AG04450 (cell line): Measurements from ENCODE around the gene RTP5. TPM values are rescaled to one million over a fixed set of nuclear protein-coding genes. Genes with fewer than 3 reads are reported as not detected.

Source experiments
- CTCF ChIA-PET: fragments of 300-600, 350-600 bp; formaldehyde crosslinking; extraction: SDS; loops from one replicate; lab custom pipeline; 2022; ENCODE audit warnings: antibody characterized with exemption, inconsistent platforms; lab: Charles Lee
- POLR2A ChIA-PET: fragments of 350-600 bp; formaldehyde crosslinking; extraction: SDS; loops from one replicate; lab custom pipeline; 2021; ENCODE audit warnings: antibody characterized with exemption, inconsistent platforms; lab: Yijun Ruan, JAX
- DNase-seq: peaks from one replicate; pipeline ENCODE4 v3.0.0-alpha.2; 2011; ENCODE audit warnings: low read depth, low spot score
- H3K27ac ChIP-seq: one replicate; pipeline ENCODE4 v1.5.1; 2012; ENCODE audit warnings: low read depth, low read length, control low read depth
- H3K27me3 ChIP-seq: one replicate; pipeline ENCODE4 v1.6.0; 2012; ENCODE audit warnings: low read length; ENCODE audit not compliant: control insufficient read depth, insufficient read depth
- H3K4me3 ChIP-seq: 2 replicates; pipeline ENCODE4 v1.5.1; 2011; ENCODE audit warnings: mild to moderate bottlenecking, low read depth, low read length, control low read depth
- H3K9me3 ChIP-seq: 2 replicates; pipeline ENCODE4 v1.5.1; 2012; ENCODE audit warnings: low read length; ENCODE audit not compliant: control insufficient read depth, insufficient read depth
- polyA plus RNA-seq: library from polyadenylated mRNA; depleted of rRNA; stranded (reverse); fragments of >200 nt; gene quantifications from 2 replicates; pipeline ENCODE4 v1.2.3, GENCODE V29; 2011
- TF ChIP-seq, protein P1 (sequence below): IDR thresholded peaks from 2 replicates; pipeline ENCODE4 v1.5.1; 2011; ENCODE audit warnings: low read depth, low read length, control low read depth, inconsistent platforms

The RTP5 gene
- polyA plus RNA-seq, 1 experiment, result not detected

DNA sequence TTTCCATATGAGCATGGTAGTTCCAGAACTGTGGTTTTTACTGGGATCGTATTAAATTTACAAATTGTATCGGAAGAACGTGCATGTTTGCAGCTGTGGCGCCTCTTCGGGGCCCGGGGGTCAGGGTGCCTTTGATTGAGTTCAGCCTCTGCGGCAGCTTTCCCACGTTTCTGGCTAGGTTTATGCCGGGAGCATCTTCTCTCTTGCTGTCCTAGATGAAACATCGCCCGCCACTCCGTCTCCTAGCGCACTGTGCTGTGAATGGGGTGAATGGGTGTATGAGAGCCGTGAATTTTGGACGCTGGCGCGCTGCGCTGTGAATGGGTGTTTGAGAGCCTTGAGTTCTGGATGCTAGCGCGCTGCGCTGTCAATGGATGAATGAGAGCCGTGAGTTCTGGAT, 23.1 kb upstream of the RTP5 start:
- POLR2A ChIA-PET, result no interaction called here

DNA sequence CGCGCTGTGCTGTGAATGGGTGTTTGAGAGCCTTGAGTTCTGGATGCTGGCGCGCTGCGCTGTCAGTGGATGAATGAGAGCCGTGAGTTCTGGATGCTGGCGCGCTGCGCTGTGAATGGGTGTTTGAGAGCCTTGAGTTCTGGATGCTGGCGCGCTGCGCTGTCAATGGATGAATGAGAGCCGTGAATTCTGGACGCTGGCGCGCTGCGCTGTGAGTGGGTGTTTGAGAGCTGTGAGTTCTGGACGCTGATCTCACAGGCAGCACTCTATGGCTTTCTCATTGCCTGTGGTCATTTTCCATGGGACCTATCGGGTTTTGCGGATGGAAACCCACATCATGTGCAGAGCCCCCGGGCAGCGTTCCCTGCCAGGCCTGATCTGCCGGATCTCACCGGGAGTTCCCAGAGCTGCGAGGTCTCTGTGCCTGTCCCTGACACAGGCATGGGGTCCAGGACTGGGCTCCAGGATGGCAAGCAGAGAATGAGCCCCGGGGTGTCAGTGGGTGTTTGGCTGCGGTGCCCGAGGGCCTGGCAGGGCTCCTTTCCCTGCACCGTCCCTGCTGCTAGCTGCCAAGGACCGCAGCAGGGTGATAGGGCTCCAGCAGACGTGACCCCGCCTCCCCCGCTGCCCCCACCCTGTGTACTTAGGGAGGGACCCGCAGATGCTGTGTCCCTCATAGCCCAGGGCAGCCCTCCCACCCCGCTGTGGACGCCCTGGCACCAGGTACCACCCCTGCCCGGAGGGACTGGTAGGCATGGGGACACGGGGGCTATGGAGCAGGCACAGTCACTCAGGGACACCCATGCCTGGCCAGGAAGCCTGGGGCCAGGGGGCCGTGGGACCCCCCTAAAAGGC, 20.5 kb upstream of the RTP5 start:
- ChIA-PET CTCF (no interaction called here), POLR2A (no interaction called here)
- Histone ChIP-seq H3K27me3 (peaks cover 5% of the 10 kb centered on the region), H3K4me3 (no peak overlapping the region), H3K9me3 (no peaks in the 10 kb centered on the region; the same call in 1 of the 2 replicates), H3K27ac (no peak overlapping the region)
- TF ChIP-seq, protein P1, sequence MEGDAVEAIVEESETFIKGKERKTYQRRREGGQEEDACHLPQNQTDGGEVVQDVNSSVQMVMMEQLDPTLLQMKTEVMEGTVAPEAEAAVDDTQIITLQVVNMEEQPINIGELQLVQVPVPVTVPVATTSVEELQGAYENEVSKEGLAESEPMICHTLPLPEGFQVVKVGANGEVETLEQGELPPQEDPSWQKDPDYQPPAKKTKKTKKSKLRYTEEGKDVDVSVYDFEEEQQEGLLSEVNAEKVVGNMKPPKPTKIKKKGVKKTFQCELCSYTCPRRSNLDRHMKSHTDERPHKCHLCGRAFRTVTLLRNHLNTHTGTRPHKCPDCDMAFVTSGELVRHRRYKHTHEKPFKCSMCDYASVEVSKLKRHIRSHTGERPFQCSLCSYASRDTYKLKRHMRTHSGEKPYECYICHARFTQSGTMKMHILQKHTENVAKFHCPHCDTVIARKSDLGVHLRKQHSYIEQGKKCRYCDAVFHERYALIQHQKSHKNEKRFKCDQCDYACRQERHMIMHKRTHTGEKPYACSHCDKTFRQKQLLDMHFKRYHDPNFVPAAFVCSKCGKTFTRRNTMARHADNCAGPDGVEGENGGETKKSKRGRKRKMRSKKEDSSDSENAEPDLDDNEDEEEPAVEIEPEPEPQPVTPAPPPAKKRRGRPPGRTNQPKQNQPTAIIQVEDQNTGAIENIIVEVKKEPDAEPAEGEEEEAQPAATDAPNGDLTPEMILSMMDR, result no peak
- DNase-seq, result no peak

More for the DNA sequence above, 23.1 kb upstream of the RTP5 start:
- H3K4me3 ChIP-seq, result no peak overlapping the region
- CTCF ChIA-PET, result no interaction called here
- no peak for DNase-seq
- H3K27me3 ChIP-seq, result peaks cover 5% of the 10 kb centered on the region
- H3K27ac ChIP-seq, result no peak overlapping the region
- peaks cover 6% of the 10 kb centered on the region; the same call in 1 of the 2 replicates for H3K9me3 ChIP-seq
- TF ChIP-seq, protein P1, result no peak

DNA sequence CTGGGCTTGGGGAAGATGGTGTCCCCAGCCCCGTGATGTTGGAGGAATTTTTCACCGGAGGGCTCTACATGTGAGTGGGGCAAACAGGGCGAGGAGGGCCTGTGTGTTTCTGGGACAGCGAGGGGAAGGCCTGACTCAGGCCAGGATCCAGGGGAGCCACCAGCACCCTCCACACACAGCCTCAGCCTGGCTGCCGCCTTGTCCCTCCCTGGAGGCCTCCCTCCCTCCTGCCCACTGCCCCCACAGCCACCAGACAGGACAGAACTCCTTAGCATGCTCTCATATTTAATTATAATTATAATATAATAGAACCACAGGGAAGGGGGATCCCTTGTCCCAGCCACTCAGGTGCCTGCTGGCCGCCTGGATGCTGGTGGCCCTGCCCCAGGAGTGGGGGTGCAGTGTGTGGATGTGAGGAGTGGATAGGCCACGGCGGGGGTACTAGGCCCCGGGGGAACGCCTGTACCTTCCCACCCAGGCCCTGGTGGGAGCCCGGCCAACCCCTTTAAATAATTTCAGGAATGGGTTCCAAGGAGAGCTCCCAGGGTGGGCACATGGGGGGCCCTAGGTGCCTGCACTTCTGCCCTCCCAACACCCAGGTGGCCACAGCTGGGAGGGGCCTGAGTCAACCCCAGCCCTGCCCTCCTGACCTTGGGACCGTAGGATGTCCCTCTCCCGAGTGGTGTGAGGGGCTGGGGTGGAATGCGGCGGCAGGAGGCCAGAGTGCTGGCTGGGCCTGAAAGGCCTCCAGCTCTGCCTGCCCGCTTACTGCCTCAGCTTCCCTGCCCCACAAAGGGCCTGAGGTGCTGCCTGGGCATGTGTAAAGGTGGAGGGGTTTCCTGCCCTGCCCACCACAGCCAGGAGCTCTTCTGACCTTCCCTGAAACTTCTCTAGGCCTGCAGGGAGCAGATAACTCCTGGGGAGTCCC, 19.6 kb upstream of the RTP5 start:
- H3K27me3 ChIP-seq, result peaks cover 5% of the 10 kb centered on the region
- no peak overlapping the region for H3K27ac ChIP-seq
- DNase-seq, result no peak
- no peak overlapping the region for H3K4me3 ChIP-seq
- ChIA-PET CTCF (no interaction called here), POLR2A (no interaction called here)
- TF ChIP-seq, protein P1, result no peak
- no peaks in the 10 kb centered on the region; the same call in 1 of the 2 replicates for H3K9me3 ChIP-seq

DNA sequence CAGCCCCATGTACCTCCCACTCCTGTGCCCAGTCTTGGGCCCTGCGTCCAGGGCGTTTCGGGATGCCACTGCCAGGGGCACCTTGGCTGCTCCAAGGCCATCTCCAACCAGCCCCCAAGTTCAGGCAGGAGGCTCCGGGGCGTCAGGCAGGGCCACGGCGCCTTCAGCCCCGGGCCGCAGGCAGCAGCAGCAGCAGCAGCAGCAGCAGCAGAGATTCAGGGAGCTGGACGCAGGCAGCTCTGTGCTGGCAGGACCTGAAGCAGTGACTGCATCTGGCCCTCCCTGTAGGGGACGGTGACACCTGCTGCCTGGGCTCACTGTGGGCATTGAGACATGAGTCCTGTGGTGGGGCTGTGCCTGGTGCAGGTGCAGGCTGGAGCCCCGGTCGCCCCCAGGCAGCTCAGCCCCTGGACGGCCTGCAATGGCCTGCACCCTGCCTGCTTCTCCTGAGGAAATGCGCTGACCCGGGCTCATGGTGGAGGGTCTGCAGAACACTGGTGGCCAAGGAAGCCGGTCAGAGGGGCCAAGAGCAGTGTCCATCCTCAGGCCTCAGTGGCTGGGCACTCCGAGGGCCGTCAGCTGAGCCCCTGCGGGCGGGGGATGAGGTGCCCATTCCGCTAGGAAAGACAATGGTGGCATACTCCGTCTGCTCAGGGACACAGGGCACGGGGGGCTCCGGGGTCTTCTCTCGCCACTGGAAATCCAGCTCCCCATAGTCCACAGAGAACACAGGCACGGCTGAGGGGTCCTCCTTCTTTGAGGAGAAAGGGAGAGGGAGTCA, 18.8 kb upstream of the RTP5 start:
- POLR2A ChIA-PET, result no interaction called here
- DNase-seq, result no peak
- H3K27ac ChIP-seq, result no peak overlapping the region
- no peak overlapping the region for H3K4me3 ChIP-seq
- CTCF ChIA-PET, result no interaction called here
- H3K9me3 ChIP-seq, result no peaks in the 10 kb centered on the region; the same call in 1 of the 2 replicates
- TF ChIP-seq, protein P1, result no peak
- H3K27me3 ChIP-seq, result peaks cover 8% of the 10 kb centered on the region
